Osteoblast (primary cell): ENCODE results near the gene TBX4. TPM values are rescaled to one million over a fixed set of nuclear protein-coding genes. Genes with fewer than 3 reads are reported as not detected.

Source experiments
- DNase-seq: peaks from one replicate; pipeline ENCODE4 v3.0.0; 2011; ENCODE audit warnings: low spot score, mixed read lengths; ENCODE audit not compliant: insufficient read length; ENCODE audit errors: missing footprints
- H2AFZ ChIP-seq: 2 replicates; pipeline ENCODE4 v1.6.0; 2011; ENCODE audit warnings: mild to moderate bottlenecking, low read length
- H3K27ac ChIP-seq: 2 replicates; pipeline ENCODE4 v1.5.1; 2011; ENCODE audit warnings: mild to moderate bottlenecking, low read depth, low read length, moderate library complexity
- H3K27me3 ChIP-seq: 2 replicates; pipeline ENCODE4 v1.6.0; 2012; ENCODE audit warnings: mild to moderate bottlenecking, control low read depth, inconsistent platforms, low read length, moderate library complexity; ENCODE audit not compliant: insufficient read depth
- H3K36me3 ChIP-seq: 2 replicates; pipeline ENCODE4 v1.5.1; 2011; ENCODE audit warnings: mild to moderate bottlenecking, low read length, control low read depth, moderate library complexity; ENCODE audit not compliant: insufficient read depth
- H3K4me1 ChIP-seq: 2 replicates; pipeline ENCODE4 v1.5.1; 2011; ENCODE audit warnings: mild to moderate bottlenecking, low read length, control low read depth, moderate library complexity; ENCODE audit not compliant: insufficient read depth
- H3K4me2 ChIP-seq: 2 replicates; pipeline ENCODE4 v1.6.0; 2011; ENCODE audit warnings: mild to moderate bottlenecking, low read length; ENCODE audit not compliant: insufficient read depth
- H3K4me3 ChIP-seq: fragments of 200-600 bp; sonication (generic); 3 replicates; pipeline ENCODE4 v1.5.1; 2012; ENCODE audit warnings: mild to moderate bottlenecking, low read length, inconsistent platforms; ENCODE audit not compliant: insufficient read depth
- H3K79me2 ChIP-seq: 2 replicates; pipeline ENCODE4 v1.6.0; 2012; ENCODE audit warnings: mild to moderate bottlenecking, low read length, control low read depth, inconsistent platforms; ENCODE audit not compliant: insufficient read depth
- H3K9me3 ChIP-seq: 2 replicates; pipeline ENCODE4 v1.5.1; 2011; ENCODE audit warnings: low read depth, low read length, control low read depth
- H4K20me1 ChIP-seq: 2 replicates; pipeline ENCODE4 v1.6.0; 2012; ENCODE audit warnings: mild to moderate bottlenecking, low read length, control low read depth; ENCODE audit not compliant: insufficient read depth
- CTCF ChIP-seq: IDR thresholded peaks from 2 replicates; pipeline ENCODE4 v1.5.1; 2011; ENCODE audit warnings: mild to moderate bottlenecking, low read depth, low read length, moderate library complexity; ENCODE audit errors: extremely low read depth
- total RNA-seq: library from RNA; depleted of rRNA; stranded (reverse); fragments of >200 nt; gene quantifications from 2 replicates; pipeline ENCODE4 v1.2.3, GENCODE V29; 2012

Gene TBX4
- total RNA-seq, 1 donor, result not detected

DNA sequence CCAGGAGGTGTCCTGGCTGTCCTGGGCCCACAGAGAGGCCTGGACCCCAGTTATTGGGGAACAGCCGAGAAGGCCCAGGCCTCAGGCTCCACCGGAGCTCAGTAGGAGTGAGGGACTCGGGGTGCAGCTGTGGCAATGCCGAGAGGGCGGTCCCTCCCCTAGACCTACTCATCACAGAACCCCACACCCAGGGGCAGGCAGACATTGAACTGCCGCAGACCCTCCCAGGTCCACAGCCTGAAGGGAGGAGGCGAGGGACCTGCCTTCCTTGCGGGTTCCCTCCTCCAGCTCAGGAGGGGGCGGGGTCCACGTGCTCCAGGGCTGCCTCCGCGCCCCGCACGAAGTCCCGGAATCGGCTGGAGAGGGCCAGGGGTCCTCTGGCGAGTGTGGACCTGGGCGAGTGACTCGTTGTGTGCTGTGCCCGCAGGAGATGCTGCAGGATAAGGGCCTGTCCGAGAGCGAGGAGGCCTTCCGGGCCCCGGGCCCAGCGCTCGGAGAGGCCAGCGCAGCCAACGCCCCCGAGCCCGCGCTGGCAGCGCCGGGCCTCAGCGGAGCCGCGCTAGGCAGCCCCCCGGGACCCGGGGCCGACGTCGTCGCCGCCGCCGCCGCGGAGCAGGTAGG, 3.9 kb downstream of the TBX4 start:
- no peaks in the 10 kb centered on the region for H3K36me3 ChIP-seq
- H3K27me3 ChIP-seq, result peaks cover 57% of the 10 kb centered on the region
- DNase-seq, result peak; percentile 92
- H3K79me2 ChIP-seq, result no peaks in the 10 kb centered on the region
- no peaks in the 10 kb centered on the region for H3K4me1 ChIP-seq
- H3K27ac ChIP-seq, result no peak overlapping the region
- TF ChIP-seq CTCF, result no peak
- H4K20me1 ChIP-seq, result no peaks in the 10 kb centered on the region
- no peak overlapping the region for H2AFZ ChIP-seq
- H3K4me2 ChIP-seq, result no peak overlapping the region
- H3K4me3 ChIP-seq, result no peak overlapping the region
- H3K9me3 ChIP-seq, result no peaks in the 10 kb centered on the region

DNA sequence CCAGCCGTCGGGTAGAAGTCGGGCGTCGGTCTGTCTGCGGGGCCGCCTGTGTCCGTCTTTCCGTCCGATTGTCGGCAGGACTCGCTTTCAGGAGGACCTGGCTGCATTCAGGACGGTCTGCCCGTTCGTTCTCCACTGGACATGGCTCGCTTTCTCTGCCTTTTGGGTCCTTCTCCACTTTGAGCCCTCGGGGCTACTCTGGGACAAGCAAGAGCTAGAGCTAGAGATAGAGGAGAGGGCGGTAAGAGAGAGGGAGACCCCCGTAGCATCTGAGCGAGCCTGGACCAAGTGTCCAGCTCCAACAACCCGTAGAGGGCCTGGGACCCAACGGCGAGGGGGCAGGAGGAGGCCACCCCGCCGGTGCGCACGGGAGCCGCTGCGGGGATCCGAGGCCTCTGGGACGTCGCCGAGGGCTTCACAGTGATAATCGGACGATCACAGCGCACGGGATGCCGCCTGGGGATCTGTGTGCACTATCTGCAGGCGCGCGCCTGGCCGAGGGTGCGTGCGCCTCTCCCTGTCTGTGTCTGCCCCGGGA, 4.5 kb downstream of the TBX4 start:
- no peak overlapping the region for H2AFZ ChIP-seq
- no peak overlapping the region for H3K27ac ChIP-seq
- peaks cover 61% of the 10 kb centered on the region for H3K27me3 ChIP-seq

DNA sequence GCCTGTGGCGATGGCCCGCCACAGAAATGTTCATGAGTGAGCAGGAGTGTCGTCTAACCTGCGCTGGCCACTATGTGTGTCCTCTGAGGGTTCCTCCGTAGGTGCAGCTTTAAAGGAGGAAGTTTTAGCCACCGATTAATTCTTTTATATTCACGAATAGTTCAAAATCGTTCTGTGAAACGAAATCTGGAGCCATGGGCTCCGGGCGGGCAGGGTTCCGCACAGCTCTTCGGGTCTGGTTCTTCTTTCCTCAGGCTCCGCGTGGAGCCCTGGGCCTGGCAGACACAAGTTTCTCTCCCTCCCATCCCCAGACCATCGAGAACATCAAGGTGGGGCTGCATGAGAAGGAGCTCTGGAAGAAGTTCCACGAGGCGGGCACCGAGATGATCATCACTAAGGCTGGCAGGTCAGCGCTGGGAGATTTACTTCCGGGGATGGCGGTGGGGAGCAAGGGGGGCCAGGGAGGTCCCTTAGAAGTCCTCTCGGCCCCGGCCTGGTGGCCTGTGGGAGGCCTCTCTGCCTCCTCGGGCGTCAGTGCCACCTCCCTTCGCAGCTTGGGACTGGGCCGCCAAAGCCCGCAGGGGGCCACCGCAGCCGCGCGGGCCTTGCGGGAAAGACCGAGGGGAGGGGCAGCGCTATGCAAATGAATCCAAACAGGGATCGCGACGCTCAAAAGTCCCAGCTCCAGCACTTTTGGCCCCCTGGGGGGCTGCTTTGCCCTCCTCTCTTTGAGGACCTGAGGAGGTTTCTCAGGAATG, 5.2 kb downstream of the TBX4 start:
- H3K27ac ChIP-seq, result no peak overlapping the region
- H3K4me3 ChIP-seq, result no peak overlapping the region
- H3K79me2 ChIP-seq, result no peaks in the 10 kb centered on the region
- no peaks in the 10 kb centered on the region for H3K9me3 ChIP-seq
- H3K4me1 ChIP-seq, result no peaks in the 10 kb centered on the region
- TF ChIP-seq CTCF, result no peak
- H4K20me1 ChIP-seq, result no peaks in the 10 kb centered on the region
- peak; percentile 85 for DNase-seq
- peaks cover 58% of the 10 kb centered on the region for H3K27me3 ChIP-seq
- no peaks in the 10 kb centered on the region for H3K36me3 ChIP-seq
- H2AFZ ChIP-seq, result no peak overlapping the region
- no peak overlapping the region for H3K4me2 ChIP-seq

More for the DNA sequence above, 4.5 kb downstream of the TBX4 start:
- no peaks in the 10 kb centered on the region for H3K9me3 ChIP-seq
- H3K4me2 ChIP-seq, result no peak overlapping the region
- H4K20me1 ChIP-seq, result no peaks in the 10 kb centered on the region
- no peaks in the 10 kb centered on the region for H3K36me3 ChIP-seq
- H3K4me1 ChIP-seq, result no peaks in the 10 kb centered on the region
- H3K4me3 ChIP-seq, result no peak overlapping the region
- DNase-seq, result peak; percentile 74
- no peak for TF ChIP-seq CTCF
- H3K79me2 ChIP-seq, result no peaks in the 10 kb centered on the region

DNA sequence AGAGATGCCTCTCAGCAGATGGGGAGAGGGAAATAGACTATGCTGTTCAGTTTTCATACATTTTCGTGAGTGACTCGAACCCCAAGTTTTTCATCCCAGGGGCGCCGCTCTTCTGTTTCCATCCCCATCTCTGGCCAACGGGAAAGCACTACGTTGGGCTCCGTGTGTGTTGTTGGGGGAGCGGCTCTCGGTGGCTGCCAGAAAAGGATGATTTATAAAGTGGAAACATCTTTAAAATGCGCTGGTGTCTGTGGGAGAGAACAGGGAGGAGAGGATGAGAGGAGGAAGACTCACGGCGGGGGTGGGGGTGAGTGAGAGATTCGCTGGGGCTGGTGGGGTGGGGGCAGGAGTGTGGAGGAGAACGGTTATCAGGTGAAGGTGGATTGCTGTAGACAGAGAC, 5.8 kb downstream of the TBX4 start:
- Histone ChIP-seq H3K27ac (no peak overlapping the region), H3K4me3 (no peak overlapping the region), H3K79me2 (no peaks in the 10 kb centered on the region), H3K27me3 (peaks cover 52% of the 10 kb centered on the region), H3K4me2 (no peak overlapping the region), H2AFZ (no peak overlapping the region), H3K4me1 (no peaks in the 10 kb centered on the region), H3K36me3 (no peaks in the 10 kb centered on the region), H3K9me3 (no peaks in the 10 kb centered on the region), H4K20me1 (no peaks in the 10 kb centered on the region)
- TF ChIP-seq CTCF, result no peak
- DNase-seq, result peak; percentile 83
